Activated T-cell treated with anti-CD3 and anti-CD28 coated beads for 48 hours (primary cell): ENCODE measurements around the gene ZMYND12.

ENCODE experiments used
- DNase-seq: peaks from one replicate; pipeline ENCODE4 v3.0.0-alpha.2; 2020; ENCODE audit warnings: low read depth

The ZMYND12 gene

GRCh38 chr1:42439940-42440339 is 15.9 kb downstream of the ZMYND12 start:
- DNase-seq: no peak

GRCh38 chr1:42434340-42434739 is 21.5 kb downstream of the ZMYND12 start:
- no peak for DNase-seq

GRCh38 chr1:42433369-42433768 is 22.5 kb downstream of the ZMYND12 start:
- no peak for DNase-seq

GRCh38 chr1:42432714-42433113 is 23.1 kb downstream of the ZMYND12 start:
- DNase-seq: no peak

- DNase-seq: no peak
These were observed 24.3 kb downstream of the ZMYND12 start for GRCh38 chr1:42431514-42431913.

- no peak for DNase-seq
These were observed 25.3 kb downstream of the ZMYND12 start for GRCh38 chr1:42430286-42431135.

GRCh38 chr1:42429603-42430002 is 26.2 kb downstream of the ZMYND12 start:
- DNase-seq: no peak

GRCh38 chr1:42427240-42427639 is 28.6 kb downstream of the ZMYND12 start:
- no peak for DNase-seq

GRCh38 chr1:42424201-42424600 is 31.6 kb downstream of the ZMYND12 start:
- DNase-seq: no peak

- no peak for DNase-seq
These were observed 32.1 kb downstream of the ZMYND12 start for GRCh38 chr1:42423681-42424080.

- DNase-seq: no peak
These were observed 33.1 kb downstream of the ZMYND12 start for GRCh38 chr1:42422737-42423136.

- no peak for DNase-seq
These were observed 34.8 kb downstream of the ZMYND12 start for GRCh38 chr1:42420911-42421585.

GRCh38 chr1:42420121-42420520 is 35.7 kb downstream of the ZMYND12 start:
- no peak for DNase-seq

GRCh38 chr1:42419126-42419821 is 36.5 kb downstream of the ZMYND12 start:
- no peak for DNase-seq

- DNase-seq: no peak
These were observed 37.3 kb downstream of the ZMYND12 start for GRCh38 chr1:42418516-42418915.

- no peak for DNase-seq
These were observed 38.7 kb downstream of the ZMYND12 start for GRCh38 chr1:42417166-42417565.

GRCh38 chr1:42414551-42415496 is 41.0 kb downstream of the ZMYND12 start:
- DNase-seq: no peak

GRCh38 chr1:42403880-42404400 is 51.9 kb downstream of the ZMYND12 start:
- no peak for DNase-seq

GRCh38 chr1:42399315-42400100 is 56.3 kb downstream of the ZMYND12 start:
- no peak for DNase-seq

GRCh38 chr1:42392967-42393848 is 62.6 kb downstream of the ZMYND12 start:
- no peak for DNase-seq
